T-helper 1 cell (primary cell): ENCODE results near the gene MROH2B.
"Not testable (repeated sequence)": the region's sequence is repeated elsewhere in the genome, so short reads cannot be mapped to it uniquely, and the experiment has no call there.

Source experiments
- DNase-seq, 5 donors: peaks; one replicate each; pipeline ENCODE4 v3.0.0-alpha.2; 2012 to 2020
- total RNA-seq, 4 donors: gene quantifications; one replicate each; lab custom pipeline; 2026; lab: John Stamatoyannopoulos, UW

MROH2B gene
- total RNA-seq = 0 reads per million in 4 donors

GRCh38 chr5:41071242-41071641 lies at the start of gene MROH2B:
Gene MROH2B (minus strand): TSS chr5:41071342. CDS start chr5:41070852, 490 bp downstream.
- no peak for DNase-seq

GRCh38 chr5:41120600-41120999 lies 49.5 kb upstream of the MROH2B start:
- DNase-seq = no peak

DNA sequence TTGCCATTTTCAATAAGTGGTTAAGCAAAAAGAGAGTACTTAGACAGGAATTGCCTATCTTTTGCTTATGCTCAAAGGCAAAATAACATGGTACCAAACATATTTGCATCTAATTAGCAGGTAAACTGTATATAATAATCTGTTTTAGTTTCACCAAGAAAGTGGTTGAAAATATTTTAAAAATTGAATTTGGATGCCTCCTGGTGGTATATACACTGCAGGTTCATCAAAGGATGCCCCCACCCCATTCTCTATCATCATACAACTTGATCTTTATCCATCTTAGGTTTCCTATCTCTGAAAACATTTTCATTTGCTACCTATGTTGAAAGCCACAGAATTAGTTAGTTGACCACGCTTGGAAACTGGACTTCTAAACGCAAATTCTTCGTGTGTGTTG lies 47.0 kb upstream of the MROH2B start:
- DNase-seq = no peak

GRCh38 chr5:41115281-41115680 lies 44.1 kb upstream of the MROH2B start:
- no peak for DNase-seq

- no peak for DNase-seq
Observed at GRCh38 chr5:41112486-41113455, 41.6 kb upstream of the MROH2B start.

DNA sequence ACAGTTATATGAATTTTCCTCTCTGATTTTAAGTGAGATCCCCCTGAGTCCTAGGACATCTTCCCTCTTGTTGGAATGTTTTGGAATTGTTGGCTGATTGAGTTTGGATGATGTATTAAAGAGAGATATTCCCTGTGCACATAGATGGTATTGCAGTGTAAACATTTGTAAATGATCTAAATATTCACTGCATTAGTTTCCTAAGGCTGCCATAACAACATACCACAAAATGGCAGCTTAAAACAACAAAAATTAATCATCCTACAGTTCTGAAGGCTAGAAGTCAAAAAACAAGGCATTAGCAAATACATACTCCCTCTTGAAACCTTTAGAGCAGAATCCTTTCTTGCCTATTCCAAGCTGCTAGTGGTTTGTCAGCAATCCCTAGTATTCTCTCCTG lies 38.0 kb upstream of the MROH2B start:
- no peak for DNase-seq

DNA sequence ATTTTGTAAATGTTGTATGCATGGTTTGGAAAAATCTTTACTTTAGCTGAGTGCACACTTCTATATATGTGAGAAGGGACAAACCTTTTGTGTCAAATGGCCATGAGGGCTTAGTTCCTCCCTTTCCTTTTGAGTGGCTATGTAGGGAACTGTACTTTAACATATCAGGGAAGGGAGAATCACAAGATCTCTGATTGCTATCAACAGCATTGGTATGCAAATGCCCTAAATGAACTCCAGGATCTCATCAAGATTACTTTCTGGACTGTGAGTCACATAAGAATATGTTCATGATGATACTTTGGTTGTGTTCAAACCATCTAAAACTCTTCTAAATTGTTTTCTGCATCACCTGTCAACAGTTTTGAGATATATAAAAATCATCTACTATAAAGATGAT lies 31.2 kb upstream of the MROH2B start:
- DNase-seq = no peak

DNA sequence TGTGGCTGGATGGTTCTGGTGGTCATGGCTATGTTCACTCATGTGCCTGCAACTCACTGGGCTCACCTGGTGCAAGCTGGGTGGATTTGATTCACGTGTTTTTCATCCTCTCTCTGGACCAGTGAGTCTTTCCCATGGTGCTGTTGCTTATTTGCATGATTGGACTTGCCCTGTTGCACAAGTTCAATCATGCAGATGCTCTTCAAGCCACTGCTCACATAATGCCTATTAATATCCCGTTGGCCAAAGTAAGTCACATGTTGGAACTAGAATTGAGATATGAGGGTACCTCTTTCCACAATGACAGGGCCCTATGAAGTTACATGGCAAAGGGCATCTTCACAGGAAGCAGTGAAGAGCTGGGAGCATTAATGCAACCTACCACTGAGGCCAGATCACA lies 26.5 kb upstream of the MROH2B start:
- DNase-seq = no peak

DNA sequence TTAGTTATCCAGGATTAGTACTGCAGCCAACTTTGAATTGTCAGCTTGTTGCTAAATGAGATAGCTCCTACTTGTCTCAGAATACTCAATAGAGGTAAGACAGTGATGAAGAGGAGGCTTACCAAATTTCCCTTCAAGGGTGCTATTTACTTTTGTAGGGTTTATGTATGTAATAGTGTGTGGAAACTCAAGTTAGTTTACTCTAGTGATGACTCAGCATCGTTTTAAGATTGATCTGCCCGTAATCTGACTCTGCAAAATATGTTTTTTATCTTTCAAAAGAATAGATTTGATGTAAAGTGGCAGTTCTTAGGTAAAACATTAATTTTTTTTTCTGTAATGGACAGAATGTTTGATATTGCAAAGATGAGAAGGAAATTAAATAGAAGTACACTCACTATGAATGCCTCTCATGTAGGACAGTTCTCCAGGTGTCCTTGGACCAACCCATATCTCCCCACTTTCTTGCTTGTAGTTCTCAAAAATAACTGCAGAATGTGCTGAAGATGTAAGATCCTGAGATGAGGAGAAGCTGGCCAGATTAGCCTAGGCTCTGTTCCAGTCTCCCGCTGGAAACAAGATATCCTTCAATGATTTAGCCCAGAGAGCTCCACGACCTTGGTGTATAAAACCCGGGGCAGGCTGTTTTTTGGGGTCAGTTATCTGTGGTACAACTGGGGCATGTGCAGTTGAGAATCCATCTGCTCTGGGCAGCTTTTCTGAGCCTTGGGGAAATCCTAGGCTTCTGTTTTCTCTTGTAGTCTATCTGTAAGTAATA lies 24.4 kb upstream of the MROH2B start:
- DNase-seq = no peak

DNA sequence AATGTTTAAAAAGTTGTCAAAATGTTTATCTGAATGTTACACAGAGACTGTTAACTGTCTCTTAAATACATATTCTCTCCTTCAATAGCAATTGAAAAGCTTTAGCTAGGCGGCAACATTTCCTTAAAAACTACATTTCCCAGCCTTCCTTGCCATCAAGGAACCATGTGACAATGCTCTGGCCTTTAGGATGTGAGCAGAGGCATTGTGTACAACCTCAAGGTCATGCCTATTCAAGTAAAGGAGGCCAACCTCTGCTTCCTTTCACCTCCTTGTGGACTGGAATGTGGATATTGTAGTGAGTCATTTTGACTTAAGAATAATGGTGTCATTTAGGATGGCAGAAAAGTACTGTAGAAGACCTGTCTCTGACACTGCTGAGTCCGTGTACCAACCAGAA lies 23.7 kb upstream of the MROH2B start:
- no peak for DNase-seq

DNA sequence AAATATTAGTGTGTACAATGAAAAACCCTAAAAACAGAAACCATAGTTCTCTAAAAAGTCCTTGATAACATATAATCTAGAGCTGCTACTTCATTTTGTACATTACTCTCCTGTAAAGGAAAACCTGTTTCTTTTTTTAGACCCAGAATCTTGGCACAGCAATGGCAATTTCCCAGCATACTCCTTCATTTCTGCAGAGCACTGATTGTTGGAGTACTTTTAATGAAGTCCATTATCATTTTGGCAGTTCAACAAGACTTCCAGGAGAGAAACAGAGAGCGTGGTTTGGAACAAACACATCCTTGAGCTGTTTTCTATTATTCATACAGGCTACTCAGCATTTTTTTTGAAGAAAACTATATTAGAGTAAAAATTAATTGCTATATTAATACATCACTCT lies 22.7 kb upstream of the MROH2B start:
- DNase-seq = no peak

DNA sequence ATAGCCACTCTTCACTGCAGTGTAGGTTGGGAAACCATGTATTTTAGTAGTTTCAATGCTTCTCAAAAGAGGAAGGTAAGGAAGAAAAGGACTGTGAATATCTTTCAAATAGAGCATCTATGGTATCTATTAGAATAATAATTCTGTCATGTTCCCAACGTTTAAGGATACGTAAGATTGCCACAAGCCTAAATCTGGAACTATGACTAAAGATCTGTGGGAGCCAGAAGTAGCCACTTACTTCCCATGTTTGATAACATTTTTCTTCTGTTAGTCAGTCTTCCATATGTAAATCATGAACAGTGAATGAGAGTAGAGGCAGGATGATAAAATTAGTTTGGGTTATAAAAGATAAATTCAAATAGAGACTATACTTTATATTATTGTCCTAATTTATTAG lies 16.3 kb upstream of the MROH2B start:
- DNase-seq = no peak

- DNase-seq = no peak
Observed at GRCh38 chr5:41083306-41083705, 12.2 kb upstream of the MROH2B start.

- no peak for DNase-seq
Observed at GRCh38 chr5:41071975-41072374, 833 bp upstream of the MROH2B start.

DNA sequence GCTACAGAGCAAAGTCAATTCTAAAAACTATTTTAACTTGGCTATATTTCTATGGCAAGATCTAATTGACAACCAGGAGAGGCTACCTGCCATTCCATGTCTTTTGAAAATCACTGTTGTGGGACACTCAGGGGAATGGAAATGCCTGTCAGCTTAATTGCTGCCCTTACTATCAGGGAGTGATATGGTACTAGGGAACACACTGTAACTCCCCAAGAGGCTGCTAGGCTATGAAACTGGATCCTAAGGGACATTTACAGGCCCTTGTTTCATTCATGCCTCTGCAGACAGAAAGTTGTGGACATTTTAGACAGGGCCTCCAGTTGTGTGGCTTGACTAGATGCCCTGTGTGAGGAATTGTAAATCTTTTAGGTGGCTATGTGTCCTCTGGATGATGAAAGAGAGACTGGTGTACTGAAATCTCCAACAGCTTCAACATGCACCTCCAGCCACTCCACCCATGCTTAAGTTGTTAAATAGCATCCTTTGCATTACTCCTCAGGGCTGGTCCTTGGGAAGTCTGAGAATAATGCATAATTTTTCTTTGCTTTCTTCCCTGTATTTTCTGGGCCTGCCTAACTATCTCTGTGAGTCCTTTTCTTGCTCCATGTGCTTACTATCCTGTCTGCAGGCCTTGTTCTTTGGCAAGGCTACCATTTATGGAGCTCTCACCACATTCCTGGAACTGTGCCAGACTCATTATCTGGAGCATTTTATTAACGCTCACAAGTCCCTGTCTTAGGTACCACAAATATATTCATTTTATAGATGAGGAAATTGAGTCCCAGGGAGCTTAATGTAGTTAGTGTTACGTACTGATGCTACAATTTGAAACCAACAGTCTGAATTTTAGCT lies 3.2 kb downstream of the MROH2B start:
- DNase-seq = no peak

DNA sequence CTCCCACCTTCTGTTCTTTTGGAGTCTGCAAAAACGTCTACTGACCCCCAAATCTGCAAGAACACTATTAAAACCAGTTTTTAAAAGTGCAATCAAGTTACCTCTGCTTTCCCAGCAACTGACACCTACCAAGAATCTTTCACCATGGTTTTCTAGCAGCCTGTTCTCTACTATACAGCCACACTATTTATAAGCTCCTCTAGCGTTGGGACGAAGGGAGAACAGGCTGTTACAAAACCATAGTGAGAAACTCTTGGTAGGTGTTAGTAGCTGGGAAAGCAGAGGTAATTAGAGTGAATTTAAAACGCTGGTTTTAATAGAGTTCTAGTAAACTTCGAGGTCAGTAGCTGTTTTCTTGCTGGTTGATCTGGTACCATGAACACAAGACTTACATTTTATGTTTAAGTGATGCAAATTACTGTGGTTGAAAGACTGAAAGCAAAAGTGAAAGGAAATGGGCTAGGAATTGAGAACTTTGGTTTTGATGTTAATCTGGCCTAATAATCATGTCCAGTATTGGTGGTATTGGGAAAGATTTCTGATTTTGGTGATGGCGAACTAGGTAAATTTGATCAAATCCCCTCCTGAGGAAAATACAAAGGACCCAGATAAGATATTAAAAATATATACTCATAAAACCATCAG lies 5.3 kb downstream of the MROH2B start:
- no peak for DNase-seq

GRCh38 chr5:41057940-41058339 lies 13.2 kb downstream of the MROH2B start:
- DNase-seq = no peak

GRCh38 chr5:41057231-41057630 lies 13.9 kb downstream of the MROH2B start:
- DNase-seq = no peak

DNA sequence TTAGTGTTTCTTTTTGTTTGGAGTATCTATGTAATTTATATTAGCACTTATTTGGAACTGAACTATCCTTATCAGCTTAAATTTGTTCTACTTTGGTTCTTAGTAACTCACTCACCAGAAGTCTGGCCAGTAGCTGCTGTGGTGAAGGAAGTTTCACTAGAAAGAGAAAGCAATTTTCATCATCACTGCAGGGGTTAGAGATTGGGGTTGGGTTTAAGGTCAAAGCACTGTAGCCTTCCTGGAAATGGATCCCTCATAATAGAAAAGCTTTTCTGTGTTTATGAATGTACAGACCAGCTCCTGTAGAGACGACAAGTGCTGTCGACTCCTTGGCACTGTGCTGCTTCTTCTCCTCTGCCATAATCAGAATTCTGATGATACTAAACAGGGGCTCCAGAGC lies 22.2 kb downstream of the MROH2B start:
- peak in 1 of 5 donors; percentile 2 for DNase-seq

GRCh38 chr5:41043109-41043747 lies 27.9 kb downstream of the MROH2B start:
- DNase-seq = no peak

GRCh38 chr5:41032973-41033372 lies 38.2 kb downstream of the MROH2B start:
- DNase-seq = no peak

DNA sequence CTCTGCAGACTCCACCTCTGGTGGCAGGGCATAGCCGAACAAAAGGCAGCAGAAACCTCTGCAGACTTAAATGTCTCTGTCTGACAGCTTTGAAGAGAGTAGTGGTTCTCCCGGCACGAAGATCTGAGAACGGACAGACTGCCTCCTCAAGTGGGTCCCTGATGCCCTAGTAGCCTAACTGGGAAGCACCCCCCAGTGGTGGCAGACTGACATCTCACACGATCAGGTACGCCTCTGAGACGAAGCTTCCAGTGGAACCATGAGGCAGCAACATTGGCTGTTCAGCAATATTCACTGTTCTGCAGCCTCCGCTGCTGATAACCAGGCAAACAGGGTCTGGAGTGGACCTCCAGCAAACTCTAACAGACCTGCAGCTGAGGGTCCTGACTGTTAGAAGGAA lies 48.5 kb downstream of the MROH2B start:
- DNase-seq = not testable (repeated sequence)
